H1 (cell line): ENCODE results near the gene CYSRT1.

Source experiments
- ATF3 ChIP-seq: IDR thresholded peaks from 2 replicates; pipeline ENCODE4 v1.6.1; 2011; ENCODE audit warnings: low read depth, mild to moderate bottlenecking, low read length; ENCODE audit not compliant: insufficient read depth
- CEBPB ChIP-seq: IDR thresholded peaks from 2 replicates; pipeline ENCODE4 v1.6.1; 2012; ENCODE audit warnings: low read depth, low read length
- CHD2 ChIP-seq: IDR thresholded peaks from 2 replicates; pipeline ENCODE4 v1.6.1; 2012; ENCODE audit warnings: low read length, improper control_type of control experiment
- EZH2 ChIP-seq: fragments of 200-600 bp; sonication (generic); IDR thresholded peaks from 2 replicates; pipeline ENCODE4 v1.7.1; 2012; ENCODE audit warnings: low read depth, mild to moderate bottlenecking, moderate library complexity, low read length, inconsistent platforms; ENCODE audit not compliant: severe bottlenecking
- GTF2F1 ChIP-seq: IDR thresholded peaks from 2 replicates; pipeline ENCODE4 v1.6.1; 2012; ENCODE audit warnings: low read depth, low read length, improper control_type of control experiment, borderline replicate concordance
- POLR2AphosphoS5 ChIP-seq: IDR thresholded peaks from 2 replicates; pipeline ENCODE4 v1.6.1; 2011; ENCODE audit warnings: low read depth, low read length
- RAD21 ChIP-seq, 2 experiments: IDR thresholded peaks in 1 of 2; conservative IDR thresholded peaks in 1 of 2; 2 replicates each; pipeline ENCODE4 v1.6.1; 2011; ENCODE audit warnings: low read depth in 2 of 2, low read length in 2 of 2, improper control_type of control experiment in 1 of 2, inconsistent platforms in 1 of 2, mild to moderate bottlenecking in 1 of 2, moderate library complexity in 1 of 2
- RNF2 ChIP-seq: fragments of 200-900, 300-1000 bp; sonication (generic); IDR thresholded peaks from 2 replicates; pipeline ENCODE4 v1.7.1; 2016; ENCODE audit warnings: borderline replicate concordance, low read depth, mild to moderate bottlenecking, antibody characterized with exemption, low read length; ENCODE audit not compliant: poor library complexity, severe bottlenecking; ENCODE audit errors: missing control alignments
- RXRA ChIP-seq: IDR thresholded peaks from 2 replicates; pipeline ENCODE4 v1.6.1; 2011; ENCODE audit warnings: low read depth, mild to moderate bottlenecking, low read length, moderate library complexity; ENCODE audit not compliant: insufficient read depth
- TF ChIP-seq, protein P1 (sequence below), 3 experiments: IDR thresholded peaks; 1 replicate in 2 of 3; 2 replicates in 1 of 3; pipeline versions ENCODE4 v1.5.1 to v1.6.1; 2011; ENCODE audit warnings: low read length in 3 of 3, mild to moderate bottlenecking in 3 of 3, inconsistent platforms in 2 of 3, low read depth in 1 of 3, moderate library complexity in 1 of 3; ENCODE audit not compliant: insufficient read depth in 1 of 3; ENCODE audit errors: control extremely low read depth in 1 of 3

DNA sequence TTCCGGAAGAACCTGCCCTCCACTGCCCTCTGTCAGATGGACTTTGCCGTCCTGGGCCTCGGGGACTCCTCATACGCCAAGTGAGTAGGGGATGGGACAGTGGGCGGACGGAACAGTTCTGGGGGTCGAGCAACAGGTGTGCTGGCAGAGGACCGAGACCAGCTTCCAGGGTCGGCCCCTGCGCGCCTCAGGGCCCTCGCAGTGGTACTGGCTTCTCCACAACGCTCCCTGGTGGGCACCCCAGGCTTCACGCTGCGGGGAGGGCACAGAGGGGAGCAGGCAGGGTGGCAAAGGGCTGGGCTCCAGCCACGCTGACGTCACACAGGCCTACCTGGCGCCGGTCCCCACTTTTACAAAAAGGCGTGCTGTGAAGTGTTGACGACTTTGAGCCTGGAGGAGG lies 12.5 kb upstream of the CYSRT1 start:
- no peak for TF ChIP-seq CEBPB
- TF ChIP-seq, protein P1, sequence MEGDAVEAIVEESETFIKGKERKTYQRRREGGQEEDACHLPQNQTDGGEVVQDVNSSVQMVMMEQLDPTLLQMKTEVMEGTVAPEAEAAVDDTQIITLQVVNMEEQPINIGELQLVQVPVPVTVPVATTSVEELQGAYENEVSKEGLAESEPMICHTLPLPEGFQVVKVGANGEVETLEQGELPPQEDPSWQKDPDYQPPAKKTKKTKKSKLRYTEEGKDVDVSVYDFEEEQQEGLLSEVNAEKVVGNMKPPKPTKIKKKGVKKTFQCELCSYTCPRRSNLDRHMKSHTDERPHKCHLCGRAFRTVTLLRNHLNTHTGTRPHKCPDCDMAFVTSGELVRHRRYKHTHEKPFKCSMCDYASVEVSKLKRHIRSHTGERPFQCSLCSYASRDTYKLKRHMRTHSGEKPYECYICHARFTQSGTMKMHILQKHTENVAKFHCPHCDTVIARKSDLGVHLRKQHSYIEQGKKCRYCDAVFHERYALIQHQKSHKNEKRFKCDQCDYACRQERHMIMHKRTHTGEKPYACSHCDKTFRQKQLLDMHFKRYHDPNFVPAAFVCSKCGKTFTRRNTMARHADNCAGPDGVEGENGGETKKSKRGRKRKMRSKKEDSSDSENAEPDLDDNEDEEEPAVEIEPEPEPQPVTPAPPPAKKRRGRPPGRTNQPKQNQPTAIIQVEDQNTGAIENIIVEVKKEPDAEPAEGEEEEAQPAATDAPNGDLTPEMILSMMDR (IDR thresholded peaks at IDR 0.05; ENCODE audit: control extremely low read depth in 1 of 3, insufficient read depth in 1 of 3, low read depth in 1 of 3, low read length in 3 of 3): no peak
- TF ChIP-seq POLR2AphosphoS5: no peak
- no peak for TF ChIP-seq GTF2F1
- no peak for TF ChIP-seq RAD21 (IDR thresholded peaks at IDR 0.05 in 1 of 2, conservative IDR thresholded peaks at IDR 0.05 in 1 of 2; ENCODE audit: low read depth in 2 of 2, low read length in 2 of 2)
- no peak for TF ChIP-seq CHD2
- no peak for TF ChIP-seq EZH2
- no peak for TF ChIP-seq RXRA
- no peak for TF ChIP-seq RNF2
- no peak for TF ChIP-seq ATF3
